Body of pancreas (tissue), 4 donors: ENCODE measurements around the gene SCAPER. TPM values are rescaled to one million over a fixed set of nuclear protein-coding genes. Genes with fewer than 3 reads are reported as not detected.

Experiments
- ATAC-seq: fragments of 150-250 bp; one replicate; pipeline ENCODE4 v1.9.1; 2016
- DNase-seq, 4 donors: peaks; one replicate each; pipeline ENCODE4 v3.0.0-alpha.2; 2019
- H3K27ac ChIP-seq, 4 donors: fragments of 200-600 bp; sonication (generic); 1 replicate in 3 of 4; 2 replicates in 1 of 4; pipeline versions ENCODE4 v1.5.1 to v1.6.1; 2016 to 2019; ENCODE audit warnings: mild to moderate bottlenecking in 1 of 4, mixed read lengths in 1 of 4, moderate library complexity in 1 of 4
- H3K27me3 ChIP-seq, 2 donors: fragments of 200-600 bp; sonication (generic); one replicate each; pipeline ENCODE4 v1.6.0; 2016; ENCODE audit warnings: mild to moderate bottlenecking in 1 of 2
- H3K36me3 ChIP-seq, 2 donors: fragments of 200-600 bp; sonication (generic); replicated peaks in 1 of 2; 2 replicates each; pipeline ENCODE4 v1.5.1; 2016; ENCODE audit warnings: low read depth in 2 of 2; ENCODE audit not compliant: insufficient read depth in 1 of 2
- H3K4me1 ChIP-seq: fragments of 200-600 bp; sonication (generic); one replicate; pipeline ENCODE4 v1.6.0; 2016
- H3K4me3 ChIP-seq, 2 donors: fragments of 200-600 bp; sonication (generic); 1 replicate in 1 of 2; 2 replicates in 1 of 2; pipeline ENCODE4 v1.5.1; 2016 to 2019
- H3K9me3 ChIP-seq, 3 donors: fragments of 200-600 bp; sonication (generic); 1 replicate in 2 of 3; 2 replicates in 1 of 3; pipeline ENCODE4 v1.5.1; 2016
- POLR2A ChIP-seq, 3 donors: fragments of 450-650 bp; IDR thresholded peaks; one replicate each; pipeline ENCODE4 v1.6.1; 2016; ENCODE audit warnings: antibody characterized with exemption in 3 of 3, mild to moderate bottlenecking in 2 of 3
- WGBS, 2 donors: methylation state at CpG; one replicate each; pipeline ENCODE4 v1.1.5; 2017; 5-methylcytosine and 5-hydroxymethylcytosine counted together
- intact Hi-C: fragments of 100-400 bp; cut with DNase I; formaldehyde crosslinking; loops from one replicate; pipeline ENCODE4 v1.15.1; 2023
- total RNA-seq, 2 donors: library from RNA; depleted of rRNA; stranded (reverse); fragments of >200 nt; gene quantifications; one replicate each; pipeline ENCODE4 v1.1.0, GENCODE V29; 2016
- TF ChIP-seq, protein P1 (sequence below), 7 experiments: fragments of 450-650 bp in 4 of 7; fragments of 200-600 bp in 3 of 7; sonication (generic) in 3 of 7; IDR thresholded peaks; one replicate each; pipeline ENCODE4 v1.5.1; 2016 to 2019; ENCODE audit warnings: antibody characterized with exemption in 7 of 7

The SCAPER gene, protein sequence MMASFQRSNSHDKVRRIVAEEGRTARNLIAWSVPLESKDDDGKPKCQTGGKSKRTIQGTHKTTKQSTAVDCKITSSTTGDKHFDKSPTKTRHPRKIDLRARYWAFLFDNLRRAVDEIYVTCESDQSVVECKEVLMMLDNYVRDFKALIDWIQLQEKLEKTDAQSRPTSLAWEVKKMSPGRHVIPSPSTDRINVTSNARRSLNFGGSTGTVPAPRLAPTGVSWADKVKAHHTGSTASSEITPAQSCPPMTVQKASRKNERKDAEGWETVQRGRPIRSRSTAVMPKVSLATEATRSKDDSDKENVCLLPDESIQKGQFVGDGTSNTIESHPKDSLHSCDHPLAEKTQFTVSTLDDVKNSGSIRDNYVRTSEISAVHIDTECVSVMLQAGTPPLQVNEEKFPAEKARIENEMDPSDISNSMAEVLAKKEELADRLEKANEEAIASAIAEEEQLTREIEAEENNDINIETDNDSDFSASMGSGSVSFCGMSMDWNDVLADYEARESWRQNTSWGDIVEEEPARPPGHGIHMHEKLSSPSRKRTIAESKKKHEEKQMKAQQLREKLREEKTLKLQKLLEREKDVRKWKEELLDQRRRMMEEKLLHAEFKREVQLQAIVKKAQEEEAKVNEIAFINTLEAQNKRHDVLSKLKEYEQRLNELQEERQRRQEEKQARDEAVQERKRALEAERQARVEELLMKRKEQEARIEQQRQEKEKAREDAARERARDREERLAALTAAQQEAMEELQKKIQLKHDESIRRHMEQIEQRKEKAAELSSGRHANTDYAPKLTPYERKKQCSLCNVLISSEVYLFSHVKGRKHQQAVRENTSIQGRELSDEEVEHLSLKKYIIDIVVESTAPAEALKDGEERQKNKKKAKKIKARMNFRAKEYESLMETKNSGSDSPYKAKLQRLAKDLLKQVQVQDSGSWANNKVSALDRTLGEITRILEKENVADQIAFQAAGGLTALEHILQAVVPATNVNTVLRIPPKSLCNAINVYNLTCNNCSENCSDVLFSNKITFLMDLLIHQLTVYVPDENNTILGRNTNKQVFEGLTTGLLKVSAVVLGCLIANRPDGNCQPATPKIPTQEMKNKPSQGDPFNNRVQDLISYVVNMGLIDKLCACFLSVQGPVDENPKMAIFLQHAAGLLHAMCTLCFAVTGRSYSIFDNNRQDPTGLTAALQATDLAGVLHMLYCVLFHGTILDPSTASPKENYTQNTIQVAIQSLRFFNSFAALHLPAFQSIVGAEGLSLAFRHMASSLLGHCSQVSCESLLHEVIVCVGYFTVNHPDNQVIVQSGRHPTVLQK (N-terminal part only)
- 10 to 100 TPM; 22.1 to 46.2 TPM for total RNA-seq

GRCh38 chr15:76905013-76905839 lies at the start of gene SCAPER:
Gene SCAPER, minus strand, starts transcription at chr15:76905340. Its CDS starts 21,523 bp downstream, at chr15:76883817.
- Histone ChIP-seq H3K4me3 (peak within 1 kb of the TSS; percentile 67 to 96), H3K27me3 (no peaks in the 10 kb centered on the region), H3K36me3 (no peaks in the 10 kb centered on the region), H3K9me3 (no peaks in the 10 kb centered on the region), H3K4me1 (peaks cover 30% of the 10 kb centered on the region), H3K27ac (peak within 1 kb of the TSS; percentile 87 to 95 (median 90))
- WGBS, 2 donors, result 0 to 1% methylated on average over 17 to 78 of the region's 78 CpGs
- peak; percentile 50 to 78 (median 77) for TF ChIP-seq POLR2A (IDR thresholded peaks at IDR 0.05)
- TF ChIP-seq, protein P1, sequence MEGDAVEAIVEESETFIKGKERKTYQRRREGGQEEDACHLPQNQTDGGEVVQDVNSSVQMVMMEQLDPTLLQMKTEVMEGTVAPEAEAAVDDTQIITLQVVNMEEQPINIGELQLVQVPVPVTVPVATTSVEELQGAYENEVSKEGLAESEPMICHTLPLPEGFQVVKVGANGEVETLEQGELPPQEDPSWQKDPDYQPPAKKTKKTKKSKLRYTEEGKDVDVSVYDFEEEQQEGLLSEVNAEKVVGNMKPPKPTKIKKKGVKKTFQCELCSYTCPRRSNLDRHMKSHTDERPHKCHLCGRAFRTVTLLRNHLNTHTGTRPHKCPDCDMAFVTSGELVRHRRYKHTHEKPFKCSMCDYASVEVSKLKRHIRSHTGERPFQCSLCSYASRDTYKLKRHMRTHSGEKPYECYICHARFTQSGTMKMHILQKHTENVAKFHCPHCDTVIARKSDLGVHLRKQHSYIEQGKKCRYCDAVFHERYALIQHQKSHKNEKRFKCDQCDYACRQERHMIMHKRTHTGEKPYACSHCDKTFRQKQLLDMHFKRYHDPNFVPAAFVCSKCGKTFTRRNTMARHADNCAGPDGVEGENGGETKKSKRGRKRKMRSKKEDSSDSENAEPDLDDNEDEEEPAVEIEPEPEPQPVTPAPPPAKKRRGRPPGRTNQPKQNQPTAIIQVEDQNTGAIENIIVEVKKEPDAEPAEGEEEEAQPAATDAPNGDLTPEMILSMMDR (IDR thresholded peaks at IDR 0.05), result peak in 1 of 7 experiments; percentile 26
- ATAC-seq (peak; percentile 96), DNase-seq (peak; percentile 93 to 95 (median 94))
- intact Hi-C loops, result no loop called here

- no peak for DNase-seq
- H3K4me3 ChIP-seq, result no peak overlapping the region
- ATAC-seq, result peak; percentile 80
- no peaks in the 10 kb centered on the region for H3K27me3 ChIP-seq
- no peaks in the 10 kb centered on the region for H3K4me1 ChIP-seq
- no peaks in the 10 kb centered on the region for H3K9me3 ChIP-seq
- H3K27ac ChIP-seq, result peak overlapping the region in 3 of 4 donors; percentile 57 to 65 (median 57)
- no peaks in the 10 kb centered on the region for H3K36me3 ChIP-seq
- WGBS, 2 donors, result 66% methylated on average over 2 of the region's 2 CpGs
- no peak for TF ChIP-seq POLR2A (IDR thresholded peaks at IDR 0.05)
- TF ChIP-seq, protein P1 (IDR thresholded peaks at IDR 0.05), result no peak
- intact Hi-C loops, result no loop called here
Observed at GRCh38 chr15:76954744-76955143, 49.6 kb upstream of the SCAPER start.

- Histone ChIP-seq H3K9me3 (no peaks in the 10 kb centered on the region), H3K4me3 (no peak overlapping the region), H3K4me1 (no peaks in the 10 kb centered on the region), H3K36me3 (no peaks in the 10 kb centered on the region), H3K27me3 (no peaks in the 10 kb centered on the region), H3K27ac (peak overlapping the region in 2 of 4 donors; percentile 57)
- no peak for DNase-seq
- ATAC-seq, result no peak
- WGBS, 2 donors, result 33 to 38% methylated on average over 3 of the region's 3 CpGs
- no peak for TF ChIP-seq POLR2A (IDR thresholded peaks at IDR 0.05)
- TF ChIP-seq, protein P1 (IDR thresholded peaks at IDR 0.05), result no peak
- intact Hi-C loops, result no loop called here
Observed at GRCh38 chr15:76953913-76954312, 48.8 kb upstream of the SCAPER start.

DNA sequence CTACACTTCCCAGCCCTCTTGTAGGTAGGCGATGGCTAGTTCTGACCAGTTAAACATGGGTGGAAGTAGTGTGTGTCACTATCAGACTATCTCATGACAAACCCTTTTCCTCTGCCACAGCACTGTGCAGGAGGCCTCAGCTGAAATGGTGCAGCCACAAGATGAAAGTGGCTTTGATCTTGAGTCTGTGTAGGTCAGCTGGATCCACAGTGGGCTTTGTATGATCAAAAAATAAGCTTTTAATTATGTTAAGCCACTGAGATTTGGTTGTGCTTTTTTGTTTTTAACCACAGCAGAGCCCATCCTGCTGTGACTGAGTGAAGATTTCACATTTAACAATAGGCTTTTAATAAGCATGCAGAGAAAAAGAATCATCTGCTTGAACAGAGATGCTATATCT lies 46.1 kb upstream of the SCAPER start:
- TF ChIP-seq, protein P1 (IDR thresholded peaks at IDR 0.05), result no peak
- no peak for TF ChIP-seq POLR2A (IDR thresholded peaks at IDR 0.05)
- no peaks in the 10 kb centered on the region for H3K9me3 ChIP-seq
- no peaks in the 10 kb centered on the region for H3K4me1 ChIP-seq
- H3K36me3 ChIP-seq, result no peaks in the 10 kb centered on the region
- H3K4me3 ChIP-seq, result no peak overlapping the region
- no peaks in the 10 kb centered on the region for H3K27me3 ChIP-seq
- ATAC-seq (no peak), DNase-seq (no peak)
- no peak overlapping the region for H3K27ac ChIP-seq
- WGBS, 2 donors, result 100% methylated on average over 1 of the region's 1 CpG
- intact Hi-C loops, result no loop called here
